GM04503 (cell line): ENCODE measurements around the gene FNBP1.

Source experiments
- DNase-seq: peaks from one replicate; pipeline ENCODE4 v3.0.0-alpha.2; 2012; ENCODE audit warnings: low read depth

FNBP1 gene

DNA sequence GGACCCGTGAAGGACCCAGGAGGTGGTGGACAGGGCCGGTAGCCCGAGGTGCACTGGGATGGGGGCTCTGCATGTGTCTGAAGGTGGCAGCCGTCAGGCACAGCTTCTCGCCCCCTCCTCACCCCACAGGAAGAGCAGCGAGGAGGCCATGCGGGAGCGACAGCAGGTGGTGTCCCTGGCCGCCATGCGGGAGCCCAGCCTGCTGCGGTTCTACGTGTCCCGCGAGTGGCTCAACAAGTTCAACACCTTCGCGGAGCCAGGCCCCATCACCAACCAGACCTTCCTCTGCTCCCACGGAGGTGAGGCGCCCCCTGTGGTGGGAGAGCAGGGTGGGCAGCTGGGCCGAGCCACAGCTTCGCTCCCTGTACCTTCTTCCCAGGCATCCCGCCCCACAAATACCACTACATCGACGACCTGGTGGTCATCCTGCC is 167.8 kb downstream of the FNBP1 start:
- DNase-seq, result no peak

DNA sequence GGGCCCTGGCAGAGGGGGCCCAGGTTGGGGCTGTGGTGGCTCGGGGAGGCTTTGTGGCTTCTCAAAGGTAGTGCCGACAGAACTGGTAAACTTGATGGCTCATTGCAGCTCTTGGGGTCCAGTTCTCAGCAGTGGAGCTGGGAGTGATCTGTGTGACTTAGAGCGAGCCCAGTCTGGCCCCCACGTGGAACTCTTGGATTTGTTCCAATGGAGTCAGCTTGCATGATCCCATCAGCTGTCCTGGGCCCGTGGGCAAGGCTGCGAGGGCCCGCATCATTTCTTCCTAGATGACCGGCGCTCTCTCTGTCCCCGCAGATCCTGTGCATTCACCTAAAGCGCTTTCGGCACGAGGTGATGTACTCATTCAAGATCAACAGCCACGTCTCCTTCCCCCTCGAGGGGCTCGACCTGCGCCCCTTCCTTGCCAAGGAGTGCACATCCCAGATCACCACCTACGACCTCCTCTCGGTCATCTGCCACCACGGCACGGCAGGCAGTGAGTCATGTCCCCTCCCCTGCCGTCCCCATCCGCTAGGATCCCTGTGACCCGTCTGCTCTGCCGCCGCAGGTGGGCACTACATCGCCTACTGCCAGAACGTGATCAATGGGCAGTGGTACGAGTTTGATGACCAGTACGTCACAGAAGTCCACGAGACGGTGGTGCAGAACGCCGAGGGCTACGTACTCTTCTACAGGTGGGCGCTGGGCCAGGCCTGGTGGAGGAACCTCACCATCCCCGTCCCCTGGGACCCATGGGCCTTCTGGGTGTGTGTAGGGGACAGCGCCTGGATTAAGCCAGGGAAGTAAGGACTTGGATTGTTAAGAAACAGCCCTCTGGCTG is 168.5 kb downstream of the FNBP1 start:
- DNase-seq, result no peak

DNA sequence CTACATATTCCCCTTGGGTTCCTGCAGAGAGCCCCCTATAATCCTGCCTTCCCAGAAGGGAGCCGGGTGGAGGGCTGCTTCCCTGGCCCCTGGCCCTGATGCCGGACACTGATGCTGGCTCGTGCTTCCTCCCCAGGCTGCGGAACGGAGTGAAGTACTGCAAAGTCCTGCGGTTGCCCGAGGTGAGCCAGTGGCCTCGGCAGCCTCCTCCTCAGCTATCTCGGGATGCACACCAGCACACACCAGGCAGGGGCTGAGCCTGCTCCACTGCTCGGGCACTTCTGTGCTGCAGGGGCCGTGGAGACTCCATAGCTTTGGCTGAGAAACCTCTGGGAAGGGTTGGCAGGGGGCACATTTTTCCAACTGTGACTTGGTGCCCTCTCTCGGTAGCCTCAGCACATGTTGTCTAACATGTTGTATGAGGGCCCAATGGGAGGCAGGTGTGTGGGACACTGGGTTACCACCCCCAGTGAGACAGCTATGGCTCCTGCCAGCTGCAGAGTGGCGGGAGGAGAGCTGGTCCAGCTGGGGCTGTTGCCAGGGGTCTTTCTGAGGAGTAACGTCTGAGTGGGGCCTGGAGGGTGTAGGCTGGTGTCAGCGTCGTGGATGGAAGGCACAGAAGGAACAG is 169.3 kb downstream of the FNBP1 start:
- no peak for DNase-seq

DNA sequence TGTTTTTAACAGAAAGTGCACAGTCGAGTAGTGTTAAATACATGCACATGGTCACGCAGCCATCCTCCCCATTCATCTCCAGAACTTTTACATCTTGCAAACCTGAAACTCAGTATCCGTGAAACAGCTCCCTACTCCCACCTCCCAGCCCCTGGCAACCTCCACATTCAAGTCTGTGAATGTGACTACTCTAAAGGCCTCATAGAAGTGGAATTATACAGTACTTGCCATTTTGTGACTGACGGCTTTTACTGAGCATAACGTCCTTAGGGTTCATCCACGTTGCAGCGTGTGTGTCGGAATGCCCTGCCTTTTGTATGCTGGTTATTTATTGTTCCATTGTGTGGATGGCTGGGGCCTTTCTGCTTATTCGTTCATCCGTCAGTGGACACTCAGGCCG is 171.9 kb downstream of the FNBP1 start:
- DNase-seq, result no peak

DNA sequence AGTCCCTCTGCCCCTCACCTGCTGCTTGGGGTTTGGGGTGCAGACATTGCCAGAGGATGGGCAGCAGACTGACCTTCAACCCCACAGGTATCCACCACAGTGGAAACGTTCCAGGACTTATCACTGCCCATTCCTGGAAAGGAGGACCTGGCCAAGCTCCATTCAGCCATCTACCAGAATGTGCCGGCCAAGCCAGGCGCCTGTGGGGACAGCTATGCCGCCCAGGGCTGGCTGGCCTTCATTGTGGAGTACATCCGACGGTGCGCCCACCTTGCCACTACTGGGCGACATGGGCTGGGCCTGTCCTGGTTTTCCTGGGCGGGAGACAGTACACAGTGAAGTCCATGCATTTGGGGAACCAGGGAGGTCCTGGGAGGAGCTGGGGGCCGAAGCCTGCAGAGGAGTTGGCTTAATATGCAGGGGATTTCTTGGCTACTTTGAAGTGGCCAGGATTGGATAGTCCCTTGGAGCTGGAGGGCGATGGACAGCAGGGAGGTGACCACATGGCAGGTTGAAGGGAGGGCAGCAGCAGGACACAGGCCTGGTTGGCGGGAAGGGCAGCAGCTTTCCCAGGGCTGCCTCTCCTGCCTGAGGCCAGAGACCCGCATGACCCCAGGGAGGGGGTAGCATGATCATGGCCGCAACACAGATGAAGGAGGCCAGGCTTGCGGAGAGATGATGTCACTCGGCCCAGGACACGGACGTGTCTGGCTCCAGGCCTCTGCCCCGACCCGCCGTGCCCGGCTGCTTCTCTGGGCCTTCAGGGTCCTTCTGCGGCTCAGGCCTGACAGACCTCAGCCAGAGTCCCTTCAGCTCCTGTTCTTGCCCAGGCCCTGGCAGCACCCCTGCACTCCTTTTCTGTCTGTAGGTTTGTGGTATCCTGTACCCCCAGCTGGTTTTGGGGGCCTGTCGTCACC is 173.1 kb downstream of the FNBP1 start:
- no peak for DNase-seq

DNA sequence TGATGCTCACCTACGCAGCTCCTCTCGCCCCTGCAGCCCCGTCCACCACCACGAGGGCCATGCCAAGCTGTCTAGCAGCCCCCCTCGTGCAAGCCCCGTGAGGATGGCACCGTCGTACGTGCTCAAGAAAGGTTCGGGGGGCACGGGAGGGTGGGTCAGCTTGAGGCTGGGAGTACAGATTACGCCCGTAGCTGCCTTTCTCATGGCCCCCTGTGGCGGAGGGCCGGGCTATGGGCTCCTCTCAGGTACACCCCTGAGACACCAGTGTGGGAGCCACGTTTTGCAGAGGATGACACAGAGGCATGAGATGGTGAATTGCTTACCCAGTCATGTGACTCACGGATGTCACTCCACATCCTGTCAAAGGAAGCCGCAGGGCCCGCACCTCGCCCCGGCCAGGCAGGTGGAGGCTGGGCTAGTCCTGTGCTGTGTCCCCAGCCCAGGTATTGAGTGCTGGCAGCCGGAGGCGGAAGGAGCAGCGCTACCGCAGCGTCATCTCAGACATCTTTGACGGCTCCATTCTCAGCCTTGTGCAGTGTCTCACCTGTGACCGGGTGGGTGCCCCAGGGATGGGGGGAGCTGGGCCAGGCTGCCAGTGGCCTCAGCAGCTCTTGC is 174.0 kb downstream of the FNBP1 start:
- no peak for DNase-seq

DNA sequence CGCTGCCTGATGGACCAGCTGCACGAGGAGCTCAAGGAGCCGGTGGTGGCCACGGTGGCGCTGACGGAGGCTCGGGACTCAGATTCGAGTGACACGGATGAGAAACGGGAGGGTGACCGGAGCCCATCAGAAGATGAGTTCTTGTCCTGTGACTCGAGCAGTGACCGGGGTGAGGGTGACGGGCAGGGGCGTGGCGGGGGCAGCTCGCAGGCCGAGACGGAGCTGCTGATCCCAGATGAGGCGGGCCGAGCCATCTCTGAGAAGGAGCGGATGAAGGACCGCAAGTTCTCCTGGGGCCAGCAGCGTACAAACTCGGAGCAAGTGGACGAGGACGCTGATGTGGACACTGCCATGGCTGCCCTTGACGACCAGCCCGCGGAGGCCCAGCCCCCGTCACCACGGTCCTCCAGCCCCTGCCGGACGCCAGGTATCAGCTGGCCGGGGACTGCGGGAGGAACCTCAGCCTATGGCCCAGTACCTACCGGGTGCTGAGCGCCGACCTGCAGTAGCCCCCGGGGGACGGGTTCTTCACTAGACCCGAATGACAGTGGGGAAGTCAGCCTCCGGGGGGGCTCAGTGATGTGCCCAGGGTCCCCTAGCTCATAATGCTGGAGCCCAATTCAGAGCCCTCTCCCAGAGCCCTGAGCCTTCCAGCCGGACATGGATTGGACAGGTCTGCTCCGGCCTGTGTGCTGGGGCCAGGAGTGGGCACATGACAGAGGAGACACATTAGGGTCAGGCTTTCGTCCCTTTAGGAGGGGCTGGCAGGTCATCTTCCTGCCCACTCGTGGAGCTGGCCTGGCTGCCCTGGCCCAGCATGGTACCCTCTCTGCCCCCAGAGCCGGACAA is 174.7 kb downstream of the FNBP1 start:
- DNase-seq, result no peak

DNA sequence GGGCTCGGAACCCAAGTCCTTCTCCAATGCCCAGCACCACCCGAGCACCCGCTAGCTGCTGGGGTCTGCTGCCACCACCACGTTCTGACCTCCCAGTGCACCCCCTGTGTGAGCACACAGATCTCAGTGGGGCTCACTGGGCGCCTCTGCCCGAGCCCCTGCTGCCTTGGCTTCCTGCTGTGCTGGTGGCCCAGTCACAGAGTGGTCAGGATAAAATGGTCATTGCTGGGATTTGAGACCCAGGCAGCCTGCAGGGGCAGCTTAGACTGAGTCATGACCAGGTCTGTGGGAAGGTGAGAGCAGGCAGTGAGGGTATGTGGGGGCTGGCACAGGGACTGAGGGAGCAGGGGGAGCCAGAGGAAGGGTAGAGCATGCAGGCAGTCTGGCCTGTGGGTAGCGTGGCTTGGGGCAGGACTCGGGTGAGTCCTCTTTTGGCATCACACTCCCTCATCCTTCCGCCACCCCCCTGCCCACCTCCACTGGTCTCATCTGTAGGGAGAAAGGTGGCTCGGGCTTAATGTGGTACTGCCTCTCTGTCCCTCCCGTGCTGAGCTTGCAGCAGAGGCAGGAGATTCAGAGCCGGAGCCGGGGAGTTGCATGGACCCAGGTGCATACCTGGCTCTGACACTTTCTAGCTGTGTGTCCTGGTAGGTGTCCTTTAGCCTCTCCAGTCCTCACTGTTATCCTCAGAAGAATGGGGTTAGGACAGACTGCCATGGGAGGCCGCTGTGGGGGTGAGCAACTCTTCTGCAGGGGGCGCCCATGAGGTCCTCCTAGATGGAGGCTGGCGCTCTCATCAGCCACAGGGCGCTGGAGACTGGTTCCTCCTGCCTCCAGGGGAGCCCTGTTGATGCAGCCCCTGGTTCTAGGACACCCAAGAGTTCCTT is 175.6 kb downstream of the FNBP1 start:
- no peak for DNase-seq

DNA sequence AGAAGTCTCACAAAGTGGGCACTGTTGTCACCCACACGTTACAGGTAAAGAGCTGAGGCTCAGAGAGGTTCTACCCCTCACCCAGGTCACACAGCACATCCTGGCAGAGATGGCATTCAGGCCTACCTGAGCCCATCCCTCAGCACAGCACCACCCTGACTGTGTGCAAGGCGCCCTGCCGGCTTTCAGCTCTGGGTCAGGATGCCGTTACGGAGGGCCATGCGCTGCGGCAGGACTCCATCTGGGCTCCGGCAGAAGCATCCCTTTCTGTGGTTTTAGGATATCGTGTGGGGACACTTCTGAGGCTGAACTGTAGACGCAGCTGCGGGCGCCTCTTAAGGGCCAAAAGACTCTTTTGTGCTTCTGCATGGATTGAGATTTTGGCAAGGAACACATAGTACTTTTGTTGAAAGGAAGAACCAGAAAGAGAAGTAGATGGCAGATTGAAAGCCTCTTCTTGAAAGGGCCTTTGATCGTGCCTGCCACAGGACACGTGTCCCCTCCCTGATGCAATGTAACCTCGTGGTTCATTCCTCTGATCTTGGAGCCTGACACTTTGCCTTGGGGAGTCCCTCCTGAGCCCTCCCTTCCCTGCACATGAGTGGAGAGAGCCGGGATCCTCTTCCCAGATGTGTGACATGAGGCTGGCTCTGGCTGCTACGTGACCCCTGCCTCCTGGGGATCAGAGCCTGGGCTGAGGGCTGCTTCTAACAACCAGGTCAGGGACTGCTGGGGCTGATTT is 176.4 kb downstream of the FNBP1 start:
- DNase-seq, result no peak

DNA sequence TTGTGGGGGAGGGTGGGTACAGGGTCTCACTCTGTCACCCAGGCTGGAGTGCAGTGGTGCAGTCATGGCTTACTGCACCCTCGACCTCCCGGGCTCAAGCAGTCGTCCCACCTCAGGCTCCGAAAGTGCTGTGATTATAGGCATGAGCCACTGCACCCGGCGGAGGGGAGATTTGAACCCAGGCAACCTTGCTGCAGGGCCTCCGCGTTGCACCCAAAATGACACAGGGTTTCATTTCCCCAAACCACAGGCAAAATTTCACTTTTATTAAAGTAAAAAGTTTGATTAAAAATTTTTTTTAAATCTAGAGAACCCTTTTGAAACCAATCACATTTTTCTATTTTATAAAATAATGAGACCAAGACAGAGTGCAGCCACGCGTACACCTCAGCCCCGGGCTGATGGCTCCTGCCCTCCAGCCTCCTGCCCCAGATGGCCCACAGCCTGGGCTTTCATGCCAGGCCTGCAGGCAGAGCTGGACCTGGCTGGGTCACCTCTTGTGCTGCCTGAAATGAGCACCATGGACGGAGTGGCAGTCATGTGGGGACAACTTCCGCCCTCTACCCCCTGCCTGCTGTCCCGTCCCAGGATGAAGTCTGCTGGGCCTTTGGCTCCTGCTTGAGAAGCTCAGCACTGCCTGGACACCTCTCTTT is 177.2 kb downstream of the FNBP1 start:
- DNase-seq, result no peak

DNA sequence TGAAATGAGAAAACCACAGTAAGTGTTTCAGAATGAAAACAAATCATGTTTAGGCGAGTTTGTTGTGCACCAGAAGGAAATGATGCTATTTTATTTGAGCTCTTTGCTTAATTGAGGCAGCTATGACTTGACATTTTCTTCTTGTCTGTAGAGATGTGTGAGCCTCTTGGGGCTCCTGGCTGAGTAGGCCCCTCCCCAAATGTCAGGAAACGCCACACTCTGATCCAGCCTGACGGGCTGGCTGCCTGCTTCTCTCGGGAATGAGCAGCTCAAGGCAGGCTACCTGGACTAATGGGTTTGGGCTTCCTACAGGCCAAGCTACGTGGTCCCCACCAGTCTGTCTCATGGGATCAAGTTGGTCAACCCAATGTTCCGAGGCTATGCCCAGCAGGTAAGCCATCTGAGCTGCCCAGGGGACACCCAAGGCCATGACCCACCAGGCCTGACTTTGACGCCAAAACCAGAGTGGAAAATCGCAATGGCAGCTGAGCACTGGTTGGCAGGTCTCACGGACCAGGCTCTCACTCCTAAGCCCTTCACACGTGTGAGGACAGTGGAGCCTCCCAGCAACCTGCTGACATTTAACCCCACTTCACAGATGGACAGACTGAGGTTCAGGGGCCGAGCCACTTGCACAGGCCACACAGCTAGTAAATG is 177.9 kb downstream of the FNBP1 start:
- no peak for DNase-seq

DNA sequence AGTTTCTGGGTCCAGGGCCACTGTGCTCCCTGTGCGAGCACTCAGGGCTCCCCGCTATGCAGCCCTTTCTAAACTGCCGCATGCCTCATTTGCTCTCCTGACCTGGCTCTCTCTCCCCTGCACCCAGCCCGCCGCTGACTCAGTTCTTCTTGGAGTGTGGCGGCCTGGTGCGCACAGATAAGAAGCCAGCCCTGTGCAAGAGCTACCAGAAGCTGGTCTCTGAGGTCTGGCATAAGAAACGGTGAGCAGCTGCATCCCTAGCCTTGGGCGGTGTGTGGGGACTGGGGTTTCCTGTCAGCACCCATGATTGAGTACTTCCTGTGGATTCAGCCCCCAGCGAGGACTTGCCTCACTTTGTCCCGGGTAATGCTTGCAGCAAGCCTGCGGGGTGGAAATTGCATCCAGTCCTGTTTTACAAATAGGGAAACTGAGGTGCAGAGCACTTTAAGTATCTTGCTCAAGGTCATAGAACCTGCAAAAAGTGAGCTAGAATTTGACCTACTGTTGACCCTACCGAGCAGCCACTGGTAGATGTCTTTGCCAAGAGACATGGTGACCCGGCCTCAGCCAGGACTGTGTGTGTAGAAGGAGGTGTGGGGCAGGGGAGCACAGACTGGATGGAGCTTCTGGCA is 179.8 kb downstream of the FNBP1 start:
- peak; percentile 47 for DNase-seq

DNA sequence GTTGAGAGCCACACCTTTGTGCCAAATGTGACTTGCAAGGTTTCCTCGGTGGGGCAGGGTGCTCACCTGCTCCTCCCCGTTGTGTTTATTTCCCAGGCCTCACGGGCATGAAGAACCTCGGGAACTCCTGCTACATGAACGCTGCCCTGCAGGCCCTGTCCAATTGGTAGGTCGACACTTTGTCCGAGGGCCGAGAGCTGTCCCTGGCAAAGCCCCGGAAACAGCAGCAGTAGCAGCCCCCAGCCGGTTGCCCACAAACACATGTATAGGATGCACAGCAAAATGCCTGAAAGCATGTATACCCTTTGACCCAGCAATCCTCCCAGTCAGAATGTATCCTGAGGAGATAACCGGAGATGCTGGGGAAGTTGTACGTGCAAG is 181.6 kb downstream of the FNBP1 start:
- DNase-seq, result no peak

DNA sequence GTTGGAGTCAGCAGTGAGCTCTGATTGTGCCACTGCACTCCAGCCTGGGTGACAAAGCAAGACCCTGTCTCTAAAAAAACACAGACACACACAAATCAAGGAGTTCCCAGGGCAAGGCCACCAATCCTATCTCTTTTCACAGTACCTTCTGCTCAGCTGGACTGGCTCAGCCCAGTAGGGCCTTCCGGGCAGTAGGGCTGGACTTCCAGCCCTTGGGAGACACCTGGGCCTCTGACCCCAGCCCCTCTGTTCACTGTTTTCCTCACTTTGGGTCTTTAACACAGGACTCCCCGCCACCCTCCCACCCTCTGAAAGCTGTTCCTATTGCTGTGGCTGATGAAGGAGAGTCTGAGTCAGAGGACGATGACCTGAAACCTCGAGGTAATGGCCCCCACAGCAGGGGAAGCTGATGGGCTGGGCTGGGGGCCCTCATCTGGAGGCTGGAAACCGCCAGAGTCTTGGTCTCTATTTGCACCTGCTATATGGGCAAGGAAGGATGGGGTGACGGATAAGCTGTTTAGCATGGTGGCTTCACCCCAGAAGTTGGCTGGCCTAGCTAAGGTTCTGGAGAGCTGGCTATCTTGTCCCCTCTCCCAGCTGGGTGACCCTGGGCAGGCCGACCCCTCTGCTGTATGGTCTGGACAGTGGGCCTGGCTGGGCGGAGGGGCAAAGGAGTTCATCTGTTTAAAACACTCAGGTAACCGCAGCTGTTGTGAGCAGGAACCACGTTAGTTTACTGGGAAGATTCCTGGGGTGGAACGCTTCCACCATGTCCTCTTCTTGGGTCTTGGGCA is 182.1 kb downstream of the FNBP1 start:
- DNase-seq, result no peak

DNA sequence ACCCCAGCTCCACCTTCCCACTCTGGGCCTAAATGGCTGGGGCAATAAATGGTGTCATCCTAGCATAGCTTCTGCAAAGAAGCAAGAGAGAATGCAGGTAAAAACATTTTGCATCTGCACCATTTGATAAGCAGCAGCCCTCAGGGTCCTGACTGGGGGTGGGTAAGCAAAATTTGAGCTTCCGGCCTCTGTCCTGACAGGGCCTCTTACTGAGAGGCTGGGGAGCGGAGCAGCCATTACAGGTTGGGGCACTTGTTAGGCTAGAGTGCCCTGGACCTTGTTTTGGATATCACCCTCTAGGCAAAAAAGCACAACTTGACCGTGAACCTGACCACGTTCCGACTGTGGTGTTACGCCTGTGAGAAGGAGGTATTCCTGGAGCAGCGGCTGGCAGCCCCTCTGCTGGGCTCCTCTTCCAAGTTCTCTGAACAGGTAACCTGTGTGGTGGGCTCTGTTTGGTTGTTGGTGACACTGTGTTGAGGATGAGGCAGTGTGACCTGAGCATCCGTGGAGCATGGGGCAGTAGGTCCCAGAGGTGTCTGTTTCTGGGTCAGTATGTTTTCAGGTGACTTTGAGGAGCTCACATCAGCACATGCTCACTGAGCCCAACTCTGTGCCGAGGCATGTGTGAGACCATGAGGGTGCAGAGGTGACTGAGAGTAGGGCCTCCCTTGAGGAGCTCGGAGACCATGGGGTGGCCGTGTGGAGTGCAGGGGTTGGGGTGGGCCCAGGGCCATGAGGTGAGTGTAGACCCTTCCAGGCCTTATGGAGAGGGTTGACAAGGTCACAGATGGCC is 184.6 kb downstream of the FNBP1 start:
- DNase-seq, result no peak

DNA sequence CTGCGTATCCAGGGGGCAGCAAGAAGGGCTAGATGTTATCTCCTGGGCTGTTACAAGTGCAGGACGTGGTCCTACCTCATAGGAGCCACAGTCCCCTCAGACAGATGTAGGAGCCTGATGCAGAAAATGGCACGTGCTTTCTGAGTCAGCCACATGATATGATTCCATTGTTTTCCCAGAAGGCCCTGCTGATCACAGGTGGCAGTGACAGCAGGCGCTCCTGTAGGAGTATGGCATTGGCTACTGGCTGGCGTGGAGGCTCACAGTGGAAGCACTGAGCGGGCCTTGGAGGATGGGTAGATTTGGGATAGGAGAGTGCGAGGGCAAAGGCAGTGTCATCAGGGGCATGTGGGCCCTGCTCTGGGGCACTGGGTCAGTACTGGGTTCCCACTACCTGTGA is 185.8 kb downstream of the FNBP1 start:
- no peak for DNase-seq
